Measurements from ENCODE around the gene NOX3.

NOX3 gene

GRCh38 chr6:155400654-155400965 is 55.0 kb downstream of the NOX3 start:
- DNase-seq (ENCODE audit: low read depth in 4 of 4, low spot score in 1 of 4) = no peak

GRCh38 chr6:155399745-155400653 is 55.6 kb downstream of the NOX3 start:
- DNase-seq (ENCODE audit: low read depth in 4 of 4, low spot score in 1 of 4) = no peak

GRCh38 chr6:155399062-155399744 is 56.4 kb downstream of the NOX3 start:
- no peak for DNase-seq (ENCODE audit: low read depth in 4 of 4, low spot score in 1 of 4)

- no peak for DNase-seq (ENCODE audit: low read depth in 4 of 4, low spot score in 1 of 4)
Observed at GRCh38 chr6:155398701-155399061, 57.0 kb downstream of the NOX3 start.

- no peak for DNase-seq (ENCODE audit: low read depth in 4 of 4, low spot score in 1 of 4)
Observed at GRCh38 chr6:155398221-155398620, 57.4 kb downstream of the NOX3 start.

GRCh38 chr6:155397172-155397705 is 58.4 kb downstream of the NOX3 start:
- DNase-seq (ENCODE audit: low read depth in 4 of 4, low spot score in 1 of 4) = no peak

GRCh38 chr6:155396605-155397004 is 59.0 kb downstream of the NOX3 start:
- no peak for DNase-seq (ENCODE audit: low read depth in 4 of 4, low spot score in 1 of 4)

- DNase-seq (ENCODE audit: low read depth in 4 of 4, low spot score in 1 of 4) = no peak
Observed at GRCh38 chr6:155395339-155395738, 60.3 kb downstream of the NOX3 start.

GRCh38 chr6:155389130-155389529 is 66.5 kb downstream of the NOX3 start:
- DNase-seq (ENCODE audit: low read depth in 4 of 4, low spot score in 1 of 4) = no peak

- DNase-seq (ENCODE audit: low read depth in 4 of 4, low spot score in 1 of 4) = no peak
Observed at GRCh38 chr6:155388591-155388990, 67.0 kb downstream of the NOX3 start.

GRCh38 chr6:155387481-155387880 is 68.2 kb downstream of the NOX3 start:
- no peak for DNase-seq (ENCODE audit: low read depth in 4 of 4, low spot score in 1 of 4)

- DNase-seq (ENCODE audit: low read depth in 4 of 4, low spot score in 1 of 4) = no peak
Observed at GRCh38 chr6:155384321-155384952, 71.2 kb downstream of the NOX3 start.

- DNase-seq (ENCODE audit: low read depth in 4 of 4, low spot score in 1 of 4) = no peak
Observed at GRCh38 chr6:155383913-155384312, 71.7 kb downstream of the NOX3 start.

- no peak for DNase-seq (ENCODE audit: low read depth in 4 of 4, low spot score in 1 of 4)
Observed at GRCh38 chr6:155382338-155382685, 73.3 kb downstream of the NOX3 start.

- no peak for DNase-seq (ENCODE audit: low read depth in 4 of 4, low spot score in 1 of 4)
Observed at GRCh38 chr6:155381673-155382337, 73.8 kb downstream of the NOX3 start.

- DNase-seq (ENCODE audit: low read depth in 4 of 4, low spot score in 1 of 4) = no peak
Observed at GRCh38 chr6:155380666-155381332, 74.8 kb downstream of the NOX3 start.

- DNase-seq (ENCODE audit: low read depth in 4 of 4, low spot score in 1 of 4) = no peak
Observed at GRCh38 chr6:155378724-155379123, 76.9 kb downstream of the NOX3 start.

GRCh38 chr6:155378276-155378675 is 77.4 kb downstream of the NOX3 start:
- no peak for DNase-seq (ENCODE audit: low read depth in 4 of 4, low spot score in 1 of 4)

GRCh38 chr6:155377061-155377460 is 78.6 kb downstream of the NOX3 start:
- no peak for DNase-seq (ENCODE audit: low read depth in 4 of 4, low spot score in 1 of 4)

GRCh38 chr6:155375801-155376200 is 79.8 kb downstream of the NOX3 start:
- no peak for DNase-seq (ENCODE audit: low read depth in 4 of 4, low spot score in 1 of 4)

- no peak for DNase-seq (ENCODE audit: low read depth in 4 of 4, low spot score in 1 of 4)
Observed at GRCh38 chr6:155374681-155375080, 81.0 kb downstream of the NOX3 start.

Measured in stimulated activated CD4-positive, alpha-beta T cell treated with anti-CD3 and anti-CD28 coated beads, Interleukin-1b, Interleukin-23, amount 100 ng/mL, for 24 hours (primary cell).